NCI-H2196 treated with DMSO at 0.1 percent for 48 hours (cell line): Measurements from ENCODE around the gene ZNF678.

ENCODE experiments used
- DNase-seq: peaks from one replicate; lab custom pipeline; 2025; ENCODE audit not compliant: unreplicated experiment; lab: John Stamatoyannopoulos, UW

Gene ZNF678

GRCh38 chr1:227563324-227564201 lies at the start of gene ZNF678:
Gene ZNF678 (plus strand): TSS chr1:227563556. CDS start chr1:227650992, 87,436 bp downstream.
- peak; percentile 92 for DNase-seq

- DNase-seq, result no peak
These were observed 44.5 kb upstream of the ZNF678 start for GRCh38 chr1:227518876-227519275.

GRCh38 chr1:227521782-227522181 lies 41.6 kb upstream of the ZNF678 start:
- no peak for DNase-seq

- DNase-seq, result no peak
These were observed 36.8 kb upstream of the ZNF678 start for GRCh38 chr1:227526524-227526923.

- no peak for DNase-seq
These were observed 31.2 kb upstream of the ZNF678 start for GRCh38 chr1:227532019-227532619.

- no peak for DNase-seq
These were observed 22.9 kb upstream of the ZNF678 start for GRCh38 chr1:227540170-227541098.

- DNase-seq, result no peak
These were observed 22.2 kb upstream of the ZNF678 start for GRCh38 chr1:227541129-227541528.

GRCh38 chr1:227541796-227542152 lies 21.6 kb upstream of the ZNF678 start:
- DNase-seq, result no peak

- peak; percentile 38 for DNase-seq
These were observed 20.9 kb upstream of the ZNF678 start for GRCh38 chr1:227542153-227543120.

- DNase-seq, result no peak
These were observed 19.9 kb upstream of the ZNF678 start for GRCh38 chr1:227543283-227544066.

- no peak for DNase-seq
These were observed 19.0 kb upstream of the ZNF678 start for GRCh38 chr1:227544067-227545050.

GRCh38 chr1:227545361-227545760 lies 18.0 kb upstream of the ZNF678 start:
- no peak for DNase-seq

GRCh38 chr1:227546059-227546458 lies 17.3 kb upstream of the ZNF678 start:
- no peak for DNase-seq

GRCh38 chr1:227546598-227547309 lies 16.6 kb upstream of the ZNF678 start:
- no peak for DNase-seq

GRCh38 chr1:227547310-227548118 lies 15.8 kb upstream of the ZNF678 start:
- no peak for DNase-seq

GRCh38 chr1:227548119-227548397 lies 15.3 kb upstream of the ZNF678 start:
- DNase-seq, result no peak

GRCh38 chr1:227548448-227548847 lies 14.9 kb upstream of the ZNF678 start:
- no peak for DNase-seq
